ENCODE data around the gene TMEM184A. TPM values are rescaled to one million over a fixed set of nuclear protein-coding genes. Genes with fewer than 3 reads are reported as not detected.

Gene TMEM184A
- total and polyA plus RNA-seq, 2 of the 8 experiments (the other 6 are each of a cell fraction or from before 2014, with no cell fraction given): 1.8 to 2.1 TPM

DNA sequence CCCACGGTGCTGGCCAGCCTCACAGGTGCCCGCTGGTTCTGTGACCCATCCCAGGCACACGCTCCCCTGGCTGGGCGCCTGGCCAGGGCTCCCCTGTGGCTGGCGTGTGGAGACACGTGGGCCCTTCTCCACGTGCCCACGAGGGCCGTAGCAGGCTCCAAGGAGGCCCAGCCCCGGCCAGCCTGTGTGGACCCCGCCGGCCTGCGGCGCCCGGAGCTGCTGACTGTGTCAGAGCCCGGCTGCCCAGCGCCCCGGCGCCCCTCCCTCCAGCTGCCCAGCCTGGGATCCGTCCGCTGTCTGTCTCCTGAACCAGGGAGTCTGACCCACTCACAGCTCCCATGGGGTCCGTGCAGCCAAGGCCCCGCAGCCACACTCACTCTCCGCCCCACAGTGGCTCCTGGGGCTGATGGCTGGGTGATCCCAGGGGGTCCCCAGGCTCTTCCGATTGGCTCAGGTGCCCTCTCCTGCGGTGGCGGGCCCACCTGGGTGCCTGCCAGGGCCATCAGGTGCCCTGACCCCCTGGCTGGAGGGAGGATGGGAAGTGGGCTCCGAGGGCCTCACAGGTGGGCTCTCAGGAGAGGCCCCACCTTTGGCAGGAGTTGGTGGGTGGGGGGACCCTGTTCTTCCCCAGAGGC is 9.6 kb downstream of the TMEM184A start:
- no peaks in the 10 kb centered on the region for H3K79me2 ChIP-seq (ENCODE audit: control insufficient read depth in 1 of 2, insufficient read depth in 2 of 2, low read length in 2 of 2)
- no peak for TF ChIP-seq CBX8 (IDR thresholded peaks at IDR 0.05; ENCODE audit: borderline replicate concordance, low read depth, low read length)
- TF ChIP-seq, protein P1, sequence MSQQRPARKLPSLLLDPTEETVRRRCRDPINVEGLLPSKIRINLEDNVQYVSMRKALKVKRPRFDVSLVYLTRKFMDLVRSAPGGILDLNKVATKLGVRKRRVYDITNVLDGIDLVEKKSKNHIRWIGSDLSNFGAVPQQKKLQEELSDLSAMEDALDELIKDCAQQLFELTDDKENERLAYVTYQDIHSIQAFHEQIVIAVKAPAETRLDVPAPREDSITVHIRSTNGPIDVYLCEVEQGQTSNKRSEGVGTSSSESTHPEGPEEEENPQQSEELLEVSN (IDR thresholded peaks at IDR 0.05): no peak
- no peak for TF ChIP-seq BCL11A (IDR thresholded peaks at IDR 0.05; ENCODE audit: low read depth in 2 of 2, low read length in 2 of 2)
- no peak for TF ChIP-seq JUND (IDR thresholded peaks at IDR 0.05; ENCODE audit: low read length)
- no peak for TF ChIP-seq CBX5 (IDR thresholded peaks at IDR 0.05; ENCODE audit: low read depth, low read length)
- no peak for TF ChIP-seq SIRT6 (IDR thresholded peaks at IDR 0.05; ENCODE audit: low read length)
- no peak for TF ChIP-seq KDM4A (IDR thresholded peaks at IDR 0.05; ENCODE audit: low read depth, low read length, severe bottlenecking)
- TF ChIP-seq, protein P2, sequence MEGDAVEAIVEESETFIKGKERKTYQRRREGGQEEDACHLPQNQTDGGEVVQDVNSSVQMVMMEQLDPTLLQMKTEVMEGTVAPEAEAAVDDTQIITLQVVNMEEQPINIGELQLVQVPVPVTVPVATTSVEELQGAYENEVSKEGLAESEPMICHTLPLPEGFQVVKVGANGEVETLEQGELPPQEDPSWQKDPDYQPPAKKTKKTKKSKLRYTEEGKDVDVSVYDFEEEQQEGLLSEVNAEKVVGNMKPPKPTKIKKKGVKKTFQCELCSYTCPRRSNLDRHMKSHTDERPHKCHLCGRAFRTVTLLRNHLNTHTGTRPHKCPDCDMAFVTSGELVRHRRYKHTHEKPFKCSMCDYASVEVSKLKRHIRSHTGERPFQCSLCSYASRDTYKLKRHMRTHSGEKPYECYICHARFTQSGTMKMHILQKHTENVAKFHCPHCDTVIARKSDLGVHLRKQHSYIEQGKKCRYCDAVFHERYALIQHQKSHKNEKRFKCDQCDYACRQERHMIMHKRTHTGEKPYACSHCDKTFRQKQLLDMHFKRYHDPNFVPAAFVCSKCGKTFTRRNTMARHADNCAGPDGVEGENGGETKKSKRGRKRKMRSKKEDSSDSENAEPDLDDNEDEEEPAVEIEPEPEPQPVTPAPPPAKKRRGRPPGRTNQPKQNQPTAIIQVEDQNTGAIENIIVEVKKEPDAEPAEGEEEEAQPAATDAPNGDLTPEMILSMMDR (IDR thresholded peaks at IDR 0.05; ENCODE audit: control extremely low read depth in 1 of 3, insufficient read depth in 1 of 3, low read depth in 1 of 3, low read length in 3 of 3): no peak
- no peak for TF ChIP-seq KDM1A (IDR thresholded peaks at IDR 0.05; ENCODE audit: borderline replicate concordance, low read length)

More for the DNA sequence above, 9.6 kb downstream of the TMEM184A start:
- Histone ChIP-seq H3K27ac (ENCODE audit: low read depth, low read length) (no peak overlapping the region), H3K23me2 (ENCODE audit: low read depth, low read length) (no peaks in the 10 kb centered on the region), H2AFZ (ENCODE audit: low read length) (no peak overlapping the region), H3K79me1 (ENCODE audit: low read depth, low read length) (no peaks in the 10 kb centered on the region), H3K27me3 (replicated peaks in 1 of 4; ENCODE audit: control insufficient read depth in 3 of 4, extremely low read depth in 1 of 4, insufficient read depth in 3 of 4, low read length in 3 of 4) (no peaks in the 10 kb centered on the region), H3K4me1 (replicated peaks in 1 of 4; ENCODE audit: control insufficient read depth in 3 of 4, insufficient read depth in 4 of 4, low read length in 3 of 4) (no peaks in the 10 kb centered on the region), H3K4me2 (ENCODE audit: insufficient read depth in 1 of 2, low read depth in 2 of 2, low read length in 2 of 2) (no peak overlapping the region), H3K14ac (ENCODE audit: insufficient read length) (no peak overlapping the region), H4K20me1 (replicated peaks in 1 of 2; ENCODE audit: control insufficient read depth in 1 of 2, insufficient read depth in 2 of 2, low read length in 2 of 2) (peaks cover 0 to 3% of the 10 kb centered on the region in 2 experiments), H2BK12ac (ENCODE audit: low read depth, low read length) (no peak overlapping the region), H4K8ac (ENCODE audit: extremely low read depth, insufficient read depth, low read length) (peak overlapping the region; percentile 62; the same call in 1 of the 2 replicates), H3K4ac (replicated peaks; ENCODE audit: insufficient read length, low read depth, low read length) (no peak overlapping the region), H2BK15ac (ENCODE audit: low read length) (no peak overlapping the region), H2BK5ac (ENCODE audit: low read depth, low read length) (no peak overlapping the region), H2BK20ac (ENCODE audit: low read length) (no peak overlapping the region), H4K91ac (replicated peaks; ENCODE audit: insufficient read length, low read length) (no peak overlapping the region), H3K9me3 (ENCODE audit: insufficient read depth in 2 of 2, low read depth in 1 of 2, low read length in 1 of 2) (no peaks in the 10 kb centered on the region), H4K5ac (ENCODE audit: insufficient read length, low read depth, low read length) (no peak overlapping the region), H3K23ac (ENCODE audit: insufficient read length) (no peak overlapping the region), H2AK5ac (ENCODE audit: low read depth, low read length) (no peak overlapping the region), H3K36me3 (ENCODE audit: control insufficient read depth in 2 of 4, insufficient read depth in 4 of 4, low read length in 3 of 4) (no peaks in the 10 kb centered on the region), H3K9ac (replicated peaks in 1 of 4; ENCODE audit: extremely low read depth in 1 of 4, low read depth in 3 of 4, low read length in 3 of 4) (no peak overlapping the region), H3K4me3 (ENCODE audit: extremely low read depth in 1 of 4, insufficient read depth in 2 of 4, low read depth in 3 of 4, low read length in 4 of 4) (no peak overlapping the region), H3K18ac (ENCODE audit: extremely low read depth, low read length) (no peak overlapping the region), H2BK120ac (replicated peaks; ENCODE audit: low read depth, low read length) (no peak overlapping the region), H3K56ac (replicated peaks; ENCODE audit: insufficient read length, low read depth, low read length) (no peak overlapping the region)
- POLR2A ChIA-PET (ENCODE audit: partially characterized antibody): interaction anchor here (0.7 to 4.9 kb wide), 4 partner anchors 10 to 30 kb away, joined by 3 to 26 read pairs (median 4); partner anchors contain the start of gene TMEM184A
- DNase-seq (ENCODE audit: low read depth in 1 of 2, low spot score in 2 of 2) (no peak), FAIRE-seq (no peak)
- CTCF ChIA-PET (ENCODE audit: partially characterized antibody): interaction anchor here (0.6 to 3.7 kb wide), 6 partner anchors 9 to 378 kb away, joined by 3 to 15 read pairs (median 7); partner anchors contain the start of gene TMEM184A
- WGBS, 2 experiments (ENCODE audit: extremely low coverage in 1 of 2, insufficient coverage in 1 of 2, insufficient read length in 1 of 2, insufficient replicate concordance in 2 of 2, low coverage in 1 of 2, low lambda C conversion rate in 2 of 2, missing lambda C conversion rate in 1 of 2): 91% methylated on average over 28 of the region's 28 CpGs; no CpG with 5 or more reads in 1 of the 2 experiments
